KOPT-K1 (cell line): Measurements from ENCODE around the gene TEDC2.
A peak's percentile ranks its signal among the peaks of the same experiment; 100 is the strongest.
"Not testable (repeated sequence)": the region's sequence is repeated elsewhere in the genome, so short reads cannot be mapped to it uniquely, and the experiment has no call there.

Experiments used
- H3K27ac ChIP-seq: fragments of 200-600 bp; sonication (generic); 2 replicates; pipeline ENCODE4 v1.5.1; 2016; ENCODE audit warnings: antibody characterized with exemption, mild to moderate bottlenecking, low read depth, low read length; ENCODE audit not compliant: poor library complexity, severe bottlenecking
- H3K36me3 ChIP-seq: fragments of 200-600 bp; sonication (generic); 2 replicates; pipeline ENCODE4 v1.5.1; 2017; ENCODE audit warnings: antibody characterized with exemption, mild to moderate bottlenecking, low read length, moderate library complexity; ENCODE audit not compliant: insufficient read depth
- H3K9me3 ChIP-seq: fragments of 200-600 bp; sonication (generic); 2 replicates; pipeline ENCODE4 v1.5.1; 2017; ENCODE audit warnings: antibody characterized with exemption, low read length, mild to moderate bottlenecking; ENCODE audit not compliant: insufficient read depth, poor library complexity, severe bottlenecking

Gene TEDC2

GRCh38 chr16:2429771-2430663 lies 29.9 kb upstream of the TEDC2 start:
- H3K36me3 ChIP-seq = peaks cover 42% of the 10 kb centered on the region
- peak overlapping the region; percentile 93 for H3K27ac ChIP-seq
- no peaks in the 10 kb centered on the region for H3K9me3 ChIP-seq

- H3K9me3 ChIP-seq = no peaks in the 10 kb centered on the region
- H3K27ac ChIP-seq = no peak overlapping the region
- H3K36me3 ChIP-seq = peaks cover 65% of the 10 kb centered on the region
These were observed 27.6 kb upstream of the TEDC2 start for GRCh38 chr16:2432286-2432685.

- peaks cover 72% of the 10 kb centered on the region for H3K36me3 ChIP-seq
- no peak overlapping the region for H3K27ac ChIP-seq
- no peaks in the 10 kb centered on the region for H3K9me3 ChIP-seq
These were observed 27.0 kb upstream of the TEDC2 start for GRCh38 chr16:2432801-2433505.

- H3K27ac ChIP-seq, H3K9me3 ChIP-seq: not testable (repeated sequence)
- peaks cover 95% of the 10 kb centered on the region for H3K36me3 ChIP-seq
These were observed 24.7 kb upstream of the TEDC2 start for GRCh38 chr16:2435236-2435635.

GRCh38 chr16:2436110-2436509 lies 23.8 kb upstream of the TEDC2 start:
- Histone ChIP-seq H3K27ac (no peak overlapping the region), H3K9me3 (no peaks in the 10 kb centered on the region), H3K36me3 (peaks cover 97% of the 10 kb centered on the region)

- no peak overlapping the region for H3K27ac ChIP-seq
- H3K36me3 ChIP-seq = peaks cover 91% of the 10 kb centered on the region
- no peaks in the 10 kb centered on the region for H3K9me3 ChIP-seq
These were observed 22.7 kb upstream of the TEDC2 start for GRCh38 chr16:2437032-2437790.

- Histone ChIP-seq H3K9me3 (no peaks in the 10 kb centered on the region), H3K36me3 (peaks cover 84% of the 10 kb centered on the region), H3K27ac (no peak overlapping the region)
These were observed 21.8 kb upstream of the TEDC2 start for GRCh38 chr16:2438121-2438520.

GRCh38 chr16:2439598-2439997 lies 20.3 kb upstream of the TEDC2 start:
- H3K36me3 ChIP-seq = peaks cover 87% of the 10 kb centered on the region
- no peak overlapping the region for H3K27ac ChIP-seq
- H3K9me3 ChIP-seq = no peaks in the 10 kb centered on the region

- peaks cover 87% of the 10 kb centered on the region for H3K36me3 ChIP-seq
- not testable (repeated sequence) for H3K27ac ChIP-seq, H3K9me3 ChIP-seq
These were observed 18.6 kb upstream of the TEDC2 start for GRCh38 chr16:2441143-2441804.

- peaks cover 87% of the 10 kb centered on the region for H3K36me3 ChIP-seq
- no peak overlapping the region for H3K27ac ChIP-seq
- H3K9me3 ChIP-seq = no peaks in the 10 kb centered on the region
These were observed 16.4 kb upstream of the TEDC2 start for GRCh38 chr16:2443555-2443954.

- Histone ChIP-seq H3K36me3 (peaks cover 100% of the 10 kb centered on the region), H3K27ac (no peak overlapping the region), H3K9me3 (no peaks in the 10 kb centered on the region)
These were observed 11.9 kb upstream of the TEDC2 start for GRCh38 chr16:2447920-2448583.

- peaks cover 100% of the 10 kb centered on the region for H3K36me3 ChIP-seq
- H3K27ac ChIP-seq = no peak overlapping the region
- no peaks in the 10 kb centered on the region for H3K9me3 ChIP-seq
These were observed 10.8 kb upstream of the TEDC2 start for GRCh38 chr16:2449118-2449517.

GRCh38 chr16:2450535-2450934 lies 9.4 kb upstream of the TEDC2 start:
- H3K9me3 ChIP-seq = no peaks in the 10 kb centered on the region
- H3K27ac ChIP-seq = no peak overlapping the region
- peaks cover 100% of the 10 kb centered on the region for H3K36me3 ChIP-seq

GRCh38 chr16:2450975-2451381 lies 8.9 kb upstream of the TEDC2 start:
- H3K27ac ChIP-seq = no peak overlapping the region
- H3K9me3 ChIP-seq = no peaks in the 10 kb centered on the region
- peaks cover 100% of the 10 kb centered on the region for H3K36me3 ChIP-seq
